NOMO-1 (cell line): ENCODE results near the gene BATF.

Experiments used
- DNase-seq, 2 experiments: peaks; one replicate each; lab custom pipeline; 2025; ENCODE audit not compliant: unreplicated experiment in 2 of 2; lab: John Stamatoyannopoulos, UW

Gene BATF

DNA sequence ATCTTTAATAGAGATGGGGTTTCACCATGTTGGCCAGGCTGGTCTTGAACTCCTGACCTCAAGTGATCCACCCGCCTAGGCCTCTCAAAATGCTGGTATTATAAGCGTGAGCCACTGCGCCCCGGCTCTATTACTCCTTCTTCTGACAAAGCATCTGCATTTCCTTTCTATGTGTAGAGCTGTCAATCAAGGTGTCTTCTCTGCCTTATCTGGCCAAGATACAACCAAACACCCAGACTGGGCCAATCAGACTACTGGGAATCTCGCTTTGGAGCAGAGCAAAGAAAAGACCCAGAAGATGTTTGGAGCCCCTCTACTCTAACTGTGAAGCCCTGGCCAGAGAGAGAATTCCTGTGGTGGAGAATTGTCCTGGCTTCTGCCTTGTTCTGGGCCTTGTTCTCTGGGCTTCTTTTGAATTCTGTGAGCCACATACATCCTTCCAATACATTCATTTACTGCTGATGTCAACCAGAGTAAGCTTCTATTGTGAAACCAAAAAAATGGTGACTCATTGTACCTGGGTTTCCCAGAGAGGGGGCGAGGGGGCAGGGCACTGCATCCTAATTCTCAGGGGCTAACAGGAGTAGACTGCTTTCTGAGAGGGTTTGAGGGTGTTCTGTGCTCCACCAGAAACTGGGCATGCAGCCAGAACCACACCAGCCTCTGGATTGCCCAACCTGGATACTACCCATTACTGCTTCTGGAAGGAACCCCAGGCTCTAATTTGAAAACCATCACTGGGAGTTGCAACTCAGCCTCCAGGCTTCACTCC is 37.4 kb downstream of the BATF start:
- peak; percentile 38 to 65 for DNase-seq

DNA sequence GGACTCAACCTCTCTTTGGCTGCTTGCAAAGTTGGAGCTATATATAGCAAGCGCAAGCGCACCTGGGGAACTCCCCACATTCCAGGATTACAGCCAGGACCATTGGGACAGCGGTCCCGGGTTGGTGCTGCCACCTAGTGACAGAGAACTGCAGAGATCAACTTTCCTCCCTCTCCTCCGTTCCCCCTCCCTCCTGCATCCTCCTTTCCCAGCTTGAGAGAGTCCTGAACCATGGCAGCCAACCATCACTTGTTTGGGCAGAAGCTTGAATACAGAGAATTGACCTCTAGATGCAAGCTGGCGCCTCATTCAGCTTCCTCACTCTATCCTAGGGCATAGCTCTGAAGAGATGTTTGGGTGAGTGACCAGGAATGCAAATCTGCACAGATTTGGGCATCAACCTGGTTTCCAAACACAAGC is 38.8 kb downstream of the BATF start:
- no peak for DNase-seq

DNA sequence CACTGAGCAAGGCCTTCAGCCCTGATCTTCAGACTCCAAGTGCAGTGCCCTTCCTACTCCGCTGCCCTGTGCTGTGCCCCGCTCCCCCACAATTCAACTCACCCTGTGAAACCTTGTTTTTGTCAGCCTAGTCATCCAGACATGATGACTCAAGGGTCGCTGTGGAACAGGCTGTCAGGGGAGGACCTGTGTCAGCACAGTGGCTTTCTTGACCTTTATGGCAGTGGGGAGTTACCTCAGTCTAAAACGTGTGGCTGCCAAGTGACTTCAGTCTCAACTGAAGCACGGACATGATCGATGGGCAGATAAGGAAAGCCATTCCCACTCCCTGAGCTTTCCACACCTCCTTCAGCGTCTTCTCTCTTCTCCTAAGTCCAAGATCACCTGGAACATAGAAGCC is 39.8 kb downstream of the BATF start:
- no peak for DNase-seq

DNA sequence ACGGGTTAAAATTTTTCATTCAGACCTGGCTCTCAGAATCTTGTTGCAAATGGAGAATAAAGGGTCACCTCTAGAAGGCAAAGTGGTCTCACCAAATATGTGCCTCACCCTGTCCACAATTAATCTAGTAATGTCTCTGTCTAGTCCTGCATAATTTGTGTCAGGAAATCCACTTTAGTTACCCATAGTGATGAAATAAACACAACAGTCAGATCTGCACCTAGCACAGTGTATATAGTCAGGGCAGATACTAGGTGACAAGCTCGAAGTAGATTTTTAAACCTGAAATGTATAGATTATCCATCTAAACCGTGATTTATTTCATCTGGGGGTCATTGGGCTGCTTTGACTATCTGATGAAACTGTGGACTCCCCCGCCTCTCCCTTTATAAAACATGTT is 40.2 kb downstream of the BATF start:
- DNase-seq = no peak

DNA sequence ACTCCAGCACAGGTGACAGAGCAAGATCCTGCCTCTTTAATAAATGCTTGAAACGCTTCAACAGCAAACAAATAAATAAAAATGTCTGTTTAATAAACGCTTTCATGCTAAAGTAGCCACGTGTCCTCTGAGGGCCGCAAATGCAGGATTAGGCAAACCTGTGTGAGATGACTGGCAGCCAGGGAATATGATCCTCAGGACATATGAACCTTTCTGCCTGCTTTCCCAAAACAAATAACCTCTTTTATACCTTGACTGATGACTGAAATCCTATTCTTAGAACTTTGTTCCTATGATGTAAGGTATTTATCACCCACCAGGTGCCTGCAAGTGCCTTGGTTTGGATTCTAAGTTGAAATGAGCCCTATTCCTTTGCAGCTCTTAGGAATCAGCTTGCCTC is 41.7 kb downstream of the BATF start:
- DNase-seq = no peak

DNA sequence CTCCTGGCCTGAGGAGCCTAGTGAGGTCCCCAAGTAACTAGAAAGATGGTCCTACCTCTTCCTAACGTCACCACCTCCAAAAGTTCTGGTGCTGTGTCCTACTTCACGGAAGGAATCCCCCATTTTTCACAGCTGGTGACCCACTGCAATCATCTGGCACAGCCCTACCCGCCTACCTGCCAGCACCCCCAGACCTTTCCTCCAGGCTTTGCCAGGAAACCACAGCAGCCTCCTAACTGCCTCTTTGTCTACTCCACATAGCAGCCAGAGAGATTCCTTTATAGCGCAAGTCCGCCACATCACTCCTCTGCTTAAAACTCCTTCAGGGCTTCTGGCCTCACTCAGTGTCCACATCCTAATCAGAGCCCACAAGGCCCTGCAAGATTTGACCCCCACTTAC is 42.8 kb downstream of the BATF start:
- no peak for DNase-seq

DNA sequence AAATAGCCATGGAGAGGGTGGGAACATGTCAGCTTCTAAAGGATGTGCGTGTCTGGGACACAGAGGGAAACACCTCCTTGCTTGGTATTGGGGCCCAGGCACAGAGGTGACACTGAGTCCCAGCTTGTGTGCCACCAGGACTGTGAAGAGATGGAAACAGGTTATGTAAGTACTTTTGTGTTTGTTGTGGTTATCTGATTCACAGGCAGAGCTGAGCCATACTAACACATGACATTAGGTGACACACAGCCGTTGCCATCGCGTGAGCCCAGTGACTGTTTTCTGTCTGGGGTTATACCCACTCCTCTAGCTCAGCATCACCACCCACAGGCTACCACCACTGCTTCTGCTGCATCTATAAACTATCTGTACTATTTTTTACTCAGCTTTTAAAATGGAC is 44.1 kb downstream of the BATF start:
- DNase-seq = no peak

DNA sequence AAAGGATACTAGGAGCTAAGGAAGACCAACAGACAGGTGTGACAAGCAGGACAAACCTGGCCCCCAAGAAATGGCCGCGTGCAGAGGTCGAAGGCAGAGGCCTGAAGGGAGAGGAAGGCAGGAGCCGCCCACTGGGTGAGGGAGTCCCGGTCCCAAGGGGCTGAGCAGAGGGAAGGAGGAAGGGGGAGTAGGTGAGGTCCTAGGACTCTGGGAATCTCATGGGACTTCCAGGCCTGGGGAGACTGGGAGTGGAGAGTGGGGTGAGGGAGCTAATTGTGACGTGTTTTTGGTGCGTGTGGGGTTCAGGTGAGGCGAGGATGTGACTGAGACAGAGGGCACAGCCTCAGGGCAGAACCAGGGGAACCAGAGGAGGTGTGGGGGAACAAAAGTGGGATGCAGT is 44.5 kb downstream of the BATF start:
- DNase-seq = no peak

DNA sequence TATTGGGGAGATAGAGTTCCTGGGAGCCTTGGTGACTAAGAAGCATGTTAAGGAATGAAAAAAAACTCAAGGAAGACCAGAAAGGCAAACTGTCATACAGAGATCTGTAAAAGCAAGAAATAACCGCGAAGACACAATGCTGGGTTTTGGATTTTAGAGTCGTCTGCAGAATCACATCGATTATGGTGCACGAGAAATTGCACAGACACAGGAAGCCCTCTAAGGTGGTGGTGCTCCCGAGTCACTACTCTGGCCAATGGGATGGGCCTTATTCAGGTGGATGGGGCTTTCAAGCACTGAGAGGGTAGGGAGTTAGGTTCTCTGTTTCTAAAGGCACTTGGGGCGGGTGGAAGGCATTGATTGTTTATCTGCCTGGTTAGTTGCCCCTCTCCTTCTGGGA is 45.9 kb downstream of the BATF start:
- DNase-seq = no peak

DNA sequence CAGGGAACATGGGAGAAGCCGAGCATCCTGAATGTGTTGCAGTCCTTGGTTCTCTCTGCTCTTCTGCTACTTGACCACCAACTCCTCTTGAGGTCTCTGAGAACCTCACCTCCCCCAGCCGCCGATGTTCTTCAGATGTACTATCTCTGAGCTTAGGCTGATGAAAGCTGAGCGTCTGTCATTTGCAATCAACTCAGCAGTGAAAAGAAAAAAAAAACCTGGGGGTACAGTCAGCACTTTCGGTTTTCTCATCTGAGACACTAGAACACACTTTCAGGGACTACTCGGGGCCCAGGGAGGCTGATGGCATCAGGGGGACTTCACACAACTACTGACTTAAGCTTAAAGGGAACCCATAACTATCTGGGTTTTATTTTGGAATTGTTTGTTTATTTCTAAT is 46.5 kb downstream of the BATF start:
- no peak for DNase-seq

DNA sequence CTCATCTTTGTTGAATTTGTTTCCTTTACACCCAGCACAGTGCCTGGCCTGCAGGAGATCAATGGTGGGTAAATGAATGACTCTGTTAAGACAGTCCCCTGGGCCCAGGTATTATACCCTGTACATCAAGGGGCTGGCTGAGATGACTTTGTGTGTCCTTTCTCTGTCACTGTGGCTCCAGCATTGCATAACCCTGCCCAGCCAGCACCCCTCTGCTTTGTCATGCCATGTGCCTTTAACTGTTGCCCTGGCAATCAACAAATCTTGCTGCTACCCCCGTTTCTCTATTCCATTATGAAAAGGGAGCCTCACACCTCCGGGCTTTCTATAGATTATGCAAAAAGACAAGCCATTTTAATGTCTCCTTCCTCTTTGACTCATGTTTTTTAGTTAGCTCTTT is 48.5 kb downstream of the BATF start:
- peak; percentile 38 to 59 for DNase-seq

DNA sequence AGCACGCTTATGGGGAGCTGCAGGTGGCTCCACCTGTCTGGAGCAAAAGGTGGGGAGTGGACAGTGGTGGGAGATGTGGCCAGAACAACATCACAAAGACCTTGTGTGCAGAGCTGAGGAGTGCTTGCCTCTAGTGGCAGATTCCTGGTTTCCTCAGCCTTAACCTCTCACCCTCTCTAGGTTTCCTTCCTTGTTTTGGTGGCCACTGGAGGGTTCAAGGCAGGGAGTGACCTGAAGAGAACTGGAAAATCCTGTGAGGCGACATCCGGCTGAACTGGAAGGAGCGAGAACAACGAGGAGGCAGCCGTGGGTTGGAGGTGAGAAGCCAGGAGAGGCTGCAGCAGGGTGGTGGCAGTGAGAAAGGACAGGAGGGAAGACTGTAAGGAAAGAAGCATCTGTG is 49.8 kb downstream of the BATF start:
- DNase-seq = no peak

DNA sequence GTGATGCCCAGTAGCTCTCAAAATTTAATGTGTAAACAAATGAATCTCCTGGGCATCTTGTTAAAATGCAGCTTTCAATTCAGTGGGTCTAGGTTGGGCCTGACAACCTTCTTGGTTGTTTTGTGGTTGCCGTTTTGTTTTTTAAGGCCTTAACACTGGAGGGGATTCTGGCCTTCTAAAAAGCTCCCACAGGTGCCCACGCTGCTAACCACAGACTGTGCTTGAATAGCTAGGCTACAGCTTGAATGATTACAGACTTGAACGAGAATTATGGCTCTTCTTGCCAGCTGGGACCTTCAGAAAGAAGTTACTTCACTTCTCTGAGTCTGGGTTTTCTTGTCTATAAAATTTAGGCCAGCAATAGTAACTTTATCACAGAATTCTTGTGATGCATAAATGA is 54.8 kb downstream of the BATF start:
- no peak for DNase-seq

DNA sequence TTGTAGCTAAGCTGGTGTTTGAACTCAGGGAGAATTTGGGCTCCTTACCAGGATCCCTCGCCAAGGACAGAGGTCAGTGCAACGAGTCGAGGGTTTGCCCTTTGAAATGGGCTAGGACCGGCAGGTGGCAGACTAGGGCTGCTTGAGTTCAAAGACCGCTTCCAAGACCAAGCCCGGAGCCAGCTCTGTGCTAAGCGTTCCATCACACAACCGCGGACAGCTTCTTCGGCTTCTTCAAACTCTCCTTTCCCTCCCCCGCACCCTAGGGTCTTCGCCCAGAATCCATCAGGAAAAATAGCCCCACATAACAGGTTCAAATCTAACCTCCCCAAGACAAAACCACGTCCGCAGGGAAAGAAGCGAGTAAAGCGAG is 55.4 kb downstream of the BATF start:
- peak; percentile 77 to 83 for DNase-seq

DNA sequence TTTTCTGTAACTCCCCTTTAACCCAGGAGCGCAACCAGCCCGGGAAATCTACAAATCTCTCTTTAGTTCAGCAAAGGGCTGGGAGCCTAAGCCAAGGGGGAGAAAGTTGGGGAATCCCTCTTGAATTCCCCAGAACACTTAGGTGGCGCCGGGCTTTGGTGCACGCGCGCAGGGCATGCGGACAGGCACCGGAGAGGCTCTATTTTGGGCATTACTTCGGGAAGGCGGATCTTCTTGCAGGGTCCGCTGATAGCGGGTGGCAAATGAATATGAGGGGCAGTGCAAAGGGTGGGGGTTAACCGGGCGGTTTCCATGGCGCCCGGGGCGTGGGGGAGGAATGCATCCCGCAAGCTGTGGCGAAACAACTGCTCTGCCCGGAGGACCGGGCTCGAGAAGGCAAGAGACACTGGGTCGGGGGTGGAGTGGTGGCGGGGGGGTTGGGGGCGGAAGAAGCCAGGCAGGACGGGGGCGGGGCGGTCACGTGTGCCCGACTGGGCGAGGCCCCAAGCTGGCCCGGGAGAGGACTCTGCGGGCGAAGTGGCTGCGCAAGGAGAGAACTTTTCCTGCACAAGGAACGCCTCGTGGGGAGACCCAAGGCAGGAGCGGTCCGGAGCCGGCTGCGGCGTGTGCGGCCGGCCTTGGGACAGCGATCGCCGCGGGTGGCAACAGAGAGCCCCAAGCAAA is 56.0 kb downstream of the BATF start, which contains the start of gene FLVCR2:
Gene FLVCR2, plus strand, starts transcription at position 519 of the 684 bp plus-strand sequence. CDS start 353 bp downstream, outside the sequence.
- peak; percentile 58 to 72 for DNase-seq

DNA sequence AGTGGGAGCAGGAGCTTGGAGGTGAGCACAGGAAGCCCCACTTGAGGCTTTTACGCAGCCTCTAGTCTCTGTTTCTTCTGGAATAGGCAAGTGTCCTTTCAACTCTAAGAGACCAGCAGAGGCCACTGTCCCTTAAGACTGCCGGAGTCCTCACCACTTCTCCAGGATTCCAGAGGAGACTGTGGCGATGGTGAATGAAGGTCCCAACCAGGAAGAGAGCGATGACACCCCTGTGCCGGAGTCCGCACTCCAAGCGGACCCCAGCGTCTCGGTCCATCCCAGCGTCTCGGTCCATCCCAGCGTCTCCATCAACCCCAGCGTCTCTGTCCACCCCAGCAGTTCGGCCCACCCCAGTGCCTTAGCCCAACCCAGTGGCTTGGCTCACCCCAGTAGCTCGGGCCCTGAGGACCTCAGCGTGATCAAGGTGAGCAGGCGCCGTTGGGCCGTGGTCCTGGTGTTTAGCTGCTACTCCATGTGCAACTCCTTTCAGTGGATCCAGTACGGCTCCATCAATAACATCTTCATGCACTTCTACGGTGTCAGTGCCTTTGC is 56.6 kb downstream of the BATF start:
- DNase-seq = peak in 1 of 2 experiments; percentile 40

DNA sequence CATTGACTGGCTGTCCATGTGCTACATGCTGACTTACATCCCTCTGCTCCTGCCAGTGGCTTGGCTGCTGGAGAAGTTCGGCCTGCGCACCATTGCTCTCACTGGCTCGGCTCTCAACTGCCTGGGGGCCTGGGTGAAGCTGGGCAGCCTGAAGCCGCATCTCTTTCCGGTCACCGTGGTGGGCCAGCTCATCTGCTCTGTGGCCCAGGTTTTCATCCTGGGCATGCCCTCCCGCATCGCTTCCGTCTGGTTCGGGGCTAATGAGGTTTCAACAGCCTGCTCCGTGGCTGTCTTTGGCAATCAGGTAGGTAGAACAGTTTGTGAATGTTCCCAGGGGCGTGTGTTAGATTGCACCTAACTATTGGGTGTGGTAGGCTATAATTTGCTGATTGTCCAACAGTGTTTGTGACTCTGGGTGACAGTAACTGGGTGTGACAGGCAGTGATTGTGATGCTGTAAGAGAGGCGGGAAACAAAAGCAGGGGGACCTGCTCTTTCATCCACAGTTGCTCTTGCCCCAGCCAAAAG is 57.1 kb downstream of the BATF start:
- no peak for DNase-seq

DNA sequence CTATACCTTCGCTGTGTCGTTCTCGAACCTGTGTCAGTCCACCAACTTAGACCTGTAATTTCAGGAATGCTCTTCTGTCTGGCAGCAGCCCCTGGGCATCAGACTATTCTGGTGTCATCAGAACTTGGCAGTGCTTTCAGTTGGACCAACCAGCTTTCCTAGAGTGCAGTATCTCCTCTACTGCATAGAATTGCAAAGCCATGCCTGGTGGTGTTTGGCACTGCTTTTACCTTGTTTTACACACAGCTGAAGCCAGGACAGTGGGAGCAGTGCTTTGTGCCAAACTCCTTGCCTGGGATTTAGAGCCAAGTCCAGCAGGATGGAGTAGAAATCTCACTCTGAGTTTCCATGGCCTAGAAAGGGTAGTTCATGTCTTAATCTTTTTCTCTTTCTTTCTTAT is 57.6 kb downstream of the BATF start:
- no peak for DNase-seq

DNA sequence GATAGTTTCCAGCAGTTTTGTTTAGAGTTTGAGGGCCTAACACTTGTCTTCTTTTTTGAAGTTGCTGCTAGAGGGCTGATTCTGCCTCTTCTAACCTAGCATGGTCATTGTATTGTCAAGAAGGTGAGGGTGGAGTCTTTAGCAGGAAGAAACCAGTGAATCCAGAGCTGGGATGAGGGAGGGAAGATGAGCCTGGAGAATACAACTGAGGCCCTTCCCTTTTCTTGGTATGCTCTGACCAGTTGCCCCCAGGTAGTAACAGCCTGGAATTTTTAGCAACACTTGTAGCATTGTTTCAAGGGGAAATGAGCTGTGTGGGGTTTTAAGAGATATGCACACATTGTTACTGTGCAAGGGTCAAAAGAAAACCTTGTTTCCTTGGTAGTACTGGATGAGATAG is 65.1 kb downstream of the BATF start:
- DNase-seq = no peak

DNA sequence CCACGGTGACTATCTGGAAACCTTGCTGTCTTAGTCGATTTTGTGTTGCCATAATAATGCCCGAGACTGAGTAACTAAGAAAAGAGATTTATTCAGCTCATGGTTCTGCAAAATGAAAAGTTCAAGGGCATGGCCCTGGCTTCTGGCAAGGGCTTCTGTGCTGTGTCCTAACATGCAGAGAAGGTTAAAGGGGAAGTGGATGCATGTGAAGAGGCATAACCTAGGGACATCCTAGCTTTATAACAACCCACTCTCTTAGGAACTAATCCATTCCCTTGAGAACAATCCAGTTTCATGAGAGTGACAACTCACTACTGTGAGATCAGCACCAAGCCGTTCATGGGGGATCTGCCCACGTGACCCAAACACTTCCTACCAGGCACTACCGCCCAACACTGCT is 67.7 kb downstream of the BATF start:
- DNase-seq = no peak

DNA sequence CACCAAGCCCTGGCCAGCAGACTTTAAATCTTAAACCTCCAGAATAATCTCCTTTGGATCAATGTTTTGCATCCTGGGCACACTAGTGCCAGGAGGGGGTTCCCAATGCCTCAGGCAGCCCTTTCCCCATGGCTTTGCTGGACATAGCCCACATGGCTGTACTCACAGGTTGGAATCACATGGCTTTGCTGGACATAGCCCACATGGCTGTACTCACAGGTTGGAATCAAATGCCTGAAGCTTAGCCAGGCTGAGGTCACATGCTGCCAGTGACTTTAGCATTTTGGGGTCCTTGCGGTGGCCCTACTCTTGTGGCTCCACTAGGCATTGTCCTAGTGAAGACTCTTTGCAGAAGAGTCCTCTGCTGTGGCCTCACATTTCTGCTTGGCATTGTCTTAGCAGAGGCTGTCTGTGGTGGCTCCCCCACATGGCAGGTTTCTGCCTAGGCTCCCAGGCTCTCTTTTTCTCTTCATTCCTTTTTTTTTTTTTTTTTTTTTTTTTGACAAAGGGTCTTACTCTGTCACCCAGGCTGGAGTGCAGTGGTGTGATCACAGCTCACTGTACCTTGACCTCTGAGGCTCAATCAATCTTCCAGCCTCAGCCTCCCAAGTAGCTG is 69.2 kb downstream of the BATF start:
- no peak for DNase-seq
